Measurements from ENCODE around the gene SCPEP1. TPM values are rescaled to one million over a fixed set of nuclear protein-coding genes. Genes with fewer than 3 reads are reported as not detected.

The SCPEP1 gene
- total RNA-seq, 4 donors from 2014 or later: 9.9 to 44.7 (median 30.2) TPM

DNA sequence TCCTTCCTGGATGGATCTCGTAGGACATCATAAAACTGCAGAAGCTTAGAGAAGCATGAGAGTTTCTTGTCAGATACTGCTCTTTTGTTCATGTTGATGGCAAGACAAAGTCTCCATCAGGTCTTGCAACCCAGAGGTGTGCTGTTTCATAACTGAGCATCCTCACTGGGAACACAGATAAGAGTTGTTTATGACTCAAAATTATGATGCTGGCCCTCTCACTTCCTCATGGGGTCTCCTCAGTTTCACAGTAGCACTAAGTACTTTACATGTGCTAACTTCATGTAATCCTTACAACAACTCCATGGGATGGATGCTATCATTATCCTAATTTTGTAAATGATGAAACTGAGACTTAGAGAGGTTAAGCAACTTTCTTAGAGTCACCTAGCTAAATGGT lies 14.4 kb downstream of the SCPEP1 start:
- H3K4me3 ChIP-seq: no peak overlapping the region
- ATAC-seq (no peak), DNase-seq (no peak)
- in situ Hi-C loops (cut with MboI; ENCODE audit: low sequenced_read_pairs in 4 of 4): no loop called here
- TF ChIP-seq POLR2A (IDR thresholded peaks at IDR 0.05) (no peak), CTCF (IDR thresholded peaks at IDR 0.05 in 4 of 5, conservative IDR thresholded peaks at IDR 0.05 in 1 of 5) (no peak)
- peaks cover 0 to 61% of the 10 kb centered on the region in 2 donors for H3K36me3 ChIP-seq
- H3K27ac ChIP-seq: no peak overlapping the region
- no peaks in the 10 kb centered on the region for H3K27me3 ChIP-seq
- no peaks in the 10 kb centered on the region for H3K9me3 ChIP-seq
- peaks cover 7 to 8% of the 10 kb centered on the region in 2 donors for H3K4me1 ChIP-seq
- intact Hi-C loops (cut with DNase I; ENCODE audit: low total_unique reads): no loop called here

GRCh38 chr17:56994009-56994792 lies 16.3 kb downstream of the SCPEP1 start:
- TF ChIP-seq CTCF (IDR thresholded peaks at IDR 0.05 in 4 of 5, conservative IDR thresholded peaks at IDR 0.05 in 1 of 5): no peak
- TF ChIP-seq POLR2A (IDR thresholded peaks at IDR 0.05): no peak
- intact Hi-C loops (cut with DNase I; ENCODE audit: low total_unique reads) (no loop called here), in situ Hi-C loops (cut with MboI; ENCODE audit: low sequenced_read_pairs in 4 of 4) (no loop called here)
- peak overlapping the region; percentile 26 to 61 (median 48) for H3K27ac ChIP-seq
- no peak overlapping the region for H3K4me3 ChIP-seq
- peaks cover 0 to 46% of the 10 kb centered on the region in 2 donors for H3K36me3 ChIP-seq
- ATAC-seq: peak; percentile 86 to 88
- DNase-seq: no peak
- H3K27me3 ChIP-seq: no peaks in the 10 kb centered on the region
- no peaks in the 10 kb centered on the region for H3K9me3 ChIP-seq
- peaks cover 7 to 8% of the 10 kb centered on the region in 2 donors for H3K4me1 ChIP-seq

GRCh38 chr17:56995766-56996165 lies 17.8 kb downstream of the SCPEP1 start:
- Histone ChIP-seq H3K4me1 (peaks cover 7 to 8% of the 10 kb centered on the region in 2 donors), H3K9me3 (no peaks in the 10 kb centered on the region), H3K27me3 (no peaks in the 10 kb centered on the region), H3K4me3 (no peak overlapping the region), H3K36me3 (peaks cover 0 to 44% of the 10 kb centered on the region in 2 donors), H3K27ac (no peak overlapping the region)
- TF ChIP-seq POLR2A (IDR thresholded peaks at IDR 0.05) (no peak), CTCF (IDR thresholded peaks at IDR 0.05 in 4 of 5, conservative IDR thresholded peaks at IDR 0.05 in 1 of 5) (no peak)
- intact Hi-C loops (cut with DNase I; ENCODE audit: low total_unique reads) (no loop called here), in situ Hi-C loops (cut with MboI; ENCODE audit: low sequenced_read_pairs in 4 of 4) (no loop called here)
- DNase-seq (no peak), ATAC-seq (no peak)

- intact Hi-C loops (cut with DNase I; ENCODE audit: low total_unique reads) (no loop called here), in situ Hi-C loops (cut with MboI; ENCODE audit: low sequenced_read_pairs in 4 of 4) (no loop called here)
- Histone ChIP-seq H3K27ac (no peak overlapping the region), H3K9me3 (no peaks in the 10 kb centered on the region), H3K4me3 (no peak overlapping the region), H3K4me1 (peaks cover 7 to 8% of the 10 kb centered on the region in 2 donors), H3K36me3 (peaks cover 0 to 44% of the 10 kb centered on the region in 2 donors), H3K27me3 (no peaks in the 10 kb centered on the region)
- no peak for ATAC-seq
- TF ChIP-seq POLR2A (IDR thresholded peaks at IDR 0.05) (no peak), CTCF (IDR thresholded peaks at IDR 0.05 in 4 of 5, conservative IDR thresholded peaks at IDR 0.05 in 1 of 5) (no peak)
- DNase-seq: no peak
These were observed 19.4 kb downstream of the SCPEP1 start for GRCh38 chr17:56997313-56997712.

All from gastrocnemius medialis (tissue), 4 donors.